Measurements from ENCODE around the gene PPP1R14C.

Gene PPP1R14C

GRCh38 chr6:150251566-150252186 lies 108.8 kb downstream of the PPP1R14C start:
- H3K27ac ChIP-seq = peak overlapping the region; percentile 92
- DNase-seq (ENCODE audit: low spot score) = no peak
- TF ChIP-seq CTCF (conservative IDR thresholded peaks at IDR 0.05; ENCODE audit: low read depth) = no peak
- ChIA-PET POLR2A (ENCODE audit: low non-redundant PET) (no interaction called here), CTCF (interaction anchor here (0.8 to 1.1 kb wide), 2 partner anchors 83 to 108 kb away, joined by 3 to 5 read pairs; partner anchors contain the start of gene PPP1R14C)

- ChIA-PET CTCF (interaction anchor here (0.6 kb wide), 2 partner anchors 38 to 142 kb away, joined by 3 read pairs; no protein-coding TSS in a partner anchor), POLR2A (ENCODE audit: low non-redundant PET) (no interaction called here)
- DNase-seq (ENCODE audit: low spot score) = peak; percentile 62
- TF ChIP-seq CTCF (conservative IDR thresholded peaks at IDR 0.05; ENCODE audit: low read depth) = no peak
- H3K27ac ChIP-seq = peak overlapping the region; percentile 92
Measured at GRCh38 chr6:150252714-150253444, 110.0 kb downstream of the PPP1R14C start.

- no peak overlapping the region; the same call in 1 of the 2 replicates for H3K27ac ChIP-seq
- POLR2A ChIA-PET (ENCODE audit: low non-redundant PET) = no interaction called here
Measured at GRCh38 chr6:150253489-150253888, 110.6 kb downstream of the PPP1R14C start.

GRCh38 chr6:150254770-150255169 lies 111.9 kb downstream of the PPP1R14C start:
- TF ChIP-seq CTCF (conservative IDR thresholded peaks at IDR 0.05; ENCODE audit: low read depth) = no peak
- CTCF ChIA-PET = no interaction called here
- no peak overlapping the region for H3K27ac ChIP-seq
- DNase-seq (ENCODE audit: low spot score) = no peak
- POLR2A ChIA-PET (ENCODE audit: low non-redundant PET) = no interaction called here

More at GRCh38 chr6:150253489-150253888, 110.6 kb downstream of the PPP1R14C start:
- DNase-seq (ENCODE audit: low spot score) = no peak
- CTCF ChIA-PET = interaction anchor here (0.6 kb wide), 1 partner anchor 142 kb away, joined by 3 read pairs; no protein-coding TSS in a partner anchor
- TF ChIP-seq CTCF (conservative IDR thresholded peaks at IDR 0.05; ENCODE audit: low read depth) = no peak

- peak overlapping the region; percentile 95 for H3K27ac ChIP-seq
- no peak for TF ChIP-seq CTCF (conservative IDR thresholded peaks at IDR 0.05; ENCODE audit: low read depth)
- POLR2A ChIA-PET (ENCODE audit: low non-redundant PET) = interaction anchor here (1.0 kb wide), 1 partner anchor 16 kb away, joined by 3 read pairs; no protein-coding TSS in a partner anchor
- DNase-seq (ENCODE audit: low spot score) = peak; percentile 89
- CTCF ChIA-PET = no interaction called here
Measured at GRCh38 chr6:150255840-150256239, 113.0 kb downstream of the PPP1R14C start.

GRCh38 chr6:150256618-150257272 lies 113.9 kb downstream of the PPP1R14C start:
- CTCF ChIA-PET = interaction anchor here (0.6 kb wide), 1 partner anchor 1441 kb away, joined by 4 read pairs; no protein-coding TSS in a partner anchor
- no peak for TF ChIP-seq CTCF (conservative IDR thresholded peaks at IDR 0.05; ENCODE audit: low read depth)
- DNase-seq (ENCODE audit: low spot score) = peak; percentile 90

More at GRCh38 chr6:150256618-150257272, 113.9 kb downstream of the PPP1R14C start:
- POLR2A ChIA-PET (ENCODE audit: low non-redundant PET) = interaction anchor here (0.5 kb wide), 2 partner anchors 32 to 417 kb away, joined by 3 to 6 read pairs; no protein-coding TSS in a partner anchor
- H3K27ac ChIP-seq = peak overlapping the region; percentile 99

Data from RWPE1 (cell line).